Measurements from ENCODE around the gene AUTS2. TPM values are rescaled to one million over a fixed set of nuclear protein-coding genes. Genes with fewer than 3 reads are reported as not detected.

The AUTS2 gene
- total and polyA plus RNA-seq, 4 donors = 4.9 to 24.4 (median 7.0) TPM

DNA sequence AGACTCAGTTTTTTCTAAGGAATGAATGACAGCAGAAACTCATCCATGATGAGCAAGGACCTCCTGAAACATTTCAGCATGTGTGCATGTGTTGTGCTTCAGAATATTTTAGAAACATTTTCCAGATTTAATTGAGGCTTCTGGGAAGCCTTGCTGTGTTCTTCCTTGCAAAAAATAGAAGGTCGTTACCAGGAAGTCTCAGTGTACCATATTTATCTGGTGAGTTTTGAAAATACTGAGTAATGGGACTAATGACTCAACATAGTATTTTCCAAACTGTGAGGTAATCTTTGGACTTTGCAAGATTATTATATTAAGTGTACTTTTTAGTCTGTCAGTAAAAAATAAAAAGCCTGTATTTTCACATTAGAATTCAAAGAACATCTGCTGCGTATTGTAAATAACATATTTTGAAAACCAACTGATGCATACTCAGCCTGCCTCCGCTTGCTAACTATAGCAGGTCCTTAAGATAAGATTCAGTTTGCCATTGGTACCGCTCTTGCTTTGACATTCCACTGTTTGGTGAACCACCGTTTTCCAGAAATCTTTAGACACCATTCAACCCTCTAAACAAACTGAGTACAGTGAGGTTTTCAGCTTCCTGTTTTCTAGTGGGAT, 794.1 kb downstream of the AUTS2 start:
- no peaks in the 10 kb centered on the region for H3K9me3 ChIP-seq (ENCODE audit: control insufficient read depth in 4 of 4, low read length in 3 of 4)
- DNase-seq (ENCODE audit: low spot score) = no peak
- no peak overlapping the region for H3K9ac ChIP-seq (ENCODE audit: low read depth in 1 of 2, low read length in 2 of 2)
- no peaks in the 10 kb centered on the region for H3K27me3 ChIP-seq (ENCODE audit: control insufficient read depth in 4 of 4, insufficient read depth in 4 of 4, low read length in 3 of 4)
- H3K27ac ChIP-seq (ENCODE audit: low read depth in 1 of 2, low read length in 2 of 2) = no peak overlapping the region
- no peaks in the 10 kb centered on the region for H3K4me1 ChIP-seq (ENCODE audit: control insufficient read depth in 4 of 4, insufficient read depth in 4 of 4, low read length in 3 of 4)
- H3K36me3 ChIP-seq (ENCODE audit: control insufficient read depth in 4 of 4, insufficient read depth in 3 of 4, low read depth in 1 of 4, low read length in 3 of 4) = no peaks in the 10 kb centered on the region
- 84% methylated on average over 5 of the region's 5 CpGs for WGBS
- TF ChIP-seq JUND (IDR thresholded peaks at IDR 0.05) = no peak
- TF ChIP-seq, protein P1, sequence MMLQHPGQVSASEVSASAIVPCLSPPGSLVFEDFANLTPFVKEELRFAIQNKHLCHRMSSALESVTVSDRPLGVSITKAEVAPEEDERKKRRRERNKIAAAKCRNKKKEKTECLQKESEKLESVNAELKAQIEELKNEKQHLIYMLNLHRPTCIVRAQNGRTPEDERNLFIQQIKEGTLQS (IDR thresholded peaks at IDR 0.05) = no peak
- no peak overlapping the region for H3K4me3 ChIP-seq (ENCODE audit: low read depth in 1 of 3, low read length in 3 of 3)

DNA sequence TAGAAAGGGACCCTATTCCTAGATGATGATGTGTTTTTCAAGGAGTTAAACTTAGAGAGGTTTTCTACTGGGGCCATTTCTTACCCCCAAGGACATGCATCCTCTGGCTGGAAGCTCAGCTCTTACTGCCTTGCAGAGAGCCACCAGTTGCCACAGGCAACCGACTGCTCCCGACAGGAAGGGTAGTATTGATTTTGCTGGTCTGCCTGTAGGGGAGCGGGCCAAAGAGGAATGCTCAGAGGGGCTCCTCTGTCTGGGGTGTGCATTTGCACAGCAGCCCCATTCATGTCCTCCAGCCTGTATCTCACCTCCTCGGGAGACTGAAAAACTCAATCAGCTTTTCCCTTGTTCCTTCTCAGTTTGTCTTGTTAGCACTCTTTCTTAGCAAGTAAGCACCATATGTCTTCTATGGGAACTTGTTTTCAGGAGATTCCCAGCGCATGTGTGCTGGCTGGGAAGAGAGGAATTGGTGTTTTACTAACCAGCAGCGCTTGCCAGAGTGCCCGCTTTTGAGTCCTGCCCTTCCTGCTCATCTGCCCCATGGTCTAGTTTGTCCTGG, 794.7 kb downstream of the AUTS2 start:
- no peaks in the 10 kb centered on the region for H3K27me3 ChIP-seq (ENCODE audit: control insufficient read depth in 4 of 4, insufficient read depth in 4 of 4, low read length in 3 of 4)
- H3K9me3 ChIP-seq (ENCODE audit: control insufficient read depth in 4 of 4, low read length in 3 of 4) = no peaks in the 10 kb centered on the region
- 67% methylated on average over 7 of the region's 7 CpGs for WGBS
- DNase-seq (ENCODE audit: low spot score) = no peak
- H3K27ac ChIP-seq (ENCODE audit: low read depth in 1 of 2, low read length in 2 of 2) = no peak overlapping the region
- no peak overlapping the region for H3K4me3 ChIP-seq (ENCODE audit: low read depth in 1 of 3, low read length in 3 of 3)
- H3K4me1 ChIP-seq (ENCODE audit: control insufficient read depth in 4 of 4, insufficient read depth in 4 of 4, low read length in 3 of 4) = no peaks in the 10 kb centered on the region
- H3K36me3 ChIP-seq (ENCODE audit: control insufficient read depth in 4 of 4, insufficient read depth in 3 of 4, low read depth in 1 of 4, low read length in 3 of 4) = no peaks in the 10 kb centered on the region
- TF ChIP-seq JUND (IDR thresholded peaks at IDR 0.05) (no peak), RAD21 (IDR thresholded peaks at IDR 0.05) (no peak), RXRA (IDR thresholded peaks at IDR 0.05) (no peak), YY1 (IDR thresholded peaks at IDR 0.05) (no peak)
- TF ChIP-seq, protein P1 (IDR thresholded peaks at IDR 0.05) = no peak
- no peak overlapping the region for H3K9ac ChIP-seq (ENCODE audit: low read depth in 1 of 2, low read length in 2 of 2)

DNA sequence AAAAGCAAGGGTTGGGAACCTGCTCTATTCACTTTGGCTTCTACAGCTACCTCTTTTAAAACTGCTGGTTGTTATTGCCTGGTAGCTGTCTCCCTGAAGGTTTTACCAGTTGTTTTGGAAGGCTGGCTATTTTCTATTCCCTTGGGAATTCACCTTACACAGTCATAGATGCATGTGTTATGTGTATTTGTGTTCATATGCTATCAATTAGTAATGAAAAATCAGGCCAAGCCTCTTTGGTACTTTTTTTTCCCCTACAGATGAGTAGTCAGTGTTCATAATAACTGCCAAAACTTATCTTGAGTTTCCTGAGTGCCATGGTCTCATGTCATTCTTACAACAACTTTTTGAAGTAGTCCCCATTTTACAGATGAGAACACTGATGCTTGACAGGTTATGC, 795.7 kb downstream of the AUTS2 start:
- H3K27me3 ChIP-seq (ENCODE audit: control insufficient read depth in 4 of 4, insufficient read depth in 4 of 4, low read length in 3 of 4) = no peaks in the 10 kb centered on the region
- H3K4me1 ChIP-seq (ENCODE audit: control insufficient read depth in 4 of 4, insufficient read depth in 4 of 4, low read length in 3 of 4) = no peaks in the 10 kb centered on the region
- TF ChIP-seq, protein P2, sequence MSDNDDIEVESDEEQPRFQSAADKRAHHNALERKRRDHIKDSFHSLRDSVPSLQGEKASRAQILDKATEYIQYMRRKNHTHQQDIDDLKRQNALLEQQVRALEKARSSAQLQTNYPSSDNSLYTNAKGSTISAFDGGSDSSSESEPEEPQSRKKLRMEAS (IDR thresholded peaks at IDR 0.05) = no peak
- TF ChIP-seq, protein P3, sequence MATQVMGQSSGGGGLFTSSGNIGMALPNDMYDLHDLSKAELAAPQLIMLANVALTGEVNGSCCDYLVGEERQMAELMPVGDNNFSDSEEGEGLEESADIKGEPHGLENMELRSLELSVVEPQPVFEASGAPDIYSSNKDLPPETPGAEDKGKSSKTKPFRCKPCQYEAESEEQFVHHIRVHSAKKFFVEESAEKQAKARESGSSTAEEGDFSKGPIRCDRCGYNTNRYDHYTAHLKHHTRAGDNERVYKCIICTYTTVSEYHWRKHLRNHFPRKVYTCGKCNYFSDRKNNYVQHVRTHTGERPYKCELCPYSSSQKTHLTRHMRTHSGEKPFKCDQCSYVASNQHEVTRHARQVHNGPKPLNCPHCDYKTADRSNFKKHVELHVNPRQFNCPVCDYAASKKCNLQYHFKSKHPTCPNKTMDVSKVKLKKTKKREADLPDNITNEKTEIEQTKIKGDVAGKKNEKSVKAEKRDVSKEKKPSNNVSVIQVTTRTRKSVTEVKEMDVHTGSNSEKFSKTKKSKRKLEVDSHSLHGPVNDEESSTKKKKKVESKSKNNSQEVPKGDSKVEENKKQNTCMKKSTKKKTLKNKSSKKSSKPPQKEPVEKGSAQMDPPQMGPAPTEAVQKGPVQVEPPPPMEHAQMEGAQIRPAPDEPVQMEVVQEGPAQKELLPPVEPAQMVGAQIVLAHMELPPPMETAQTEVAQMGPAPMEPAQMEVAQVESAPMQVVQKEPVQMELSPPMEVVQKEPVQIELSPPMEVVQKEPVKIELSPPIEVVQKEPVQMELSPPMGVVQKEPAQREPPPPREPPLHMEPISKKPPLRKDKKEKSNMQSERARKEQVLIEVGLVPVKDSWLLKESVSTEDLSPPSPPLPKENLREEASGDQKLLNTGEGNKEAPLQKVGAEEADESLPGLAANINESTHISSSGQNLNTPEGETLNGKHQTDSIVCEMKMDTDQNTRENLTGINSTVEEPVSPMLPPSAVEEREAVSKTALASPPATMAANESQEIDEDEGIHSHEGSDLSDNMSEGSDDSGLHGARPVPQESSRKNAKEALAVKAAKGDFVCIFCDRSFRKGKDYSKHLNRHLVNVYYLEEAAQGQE (IDR thresholded peaks at IDR 0.05) = no peak
- no peak for TF ChIP-seq FOXA1 (IDR thresholded peaks at IDR 0.05)
- TF ChIP-seq SP1 (IDR thresholded peaks at IDR 0.05) = no peak
- no peak for TF ChIP-seq TAF1 (conservative IDR thresholded peaks at IDR 0.05)
- no peak for TF ChIP-seq RXRA (IDR thresholded peaks at IDR 0.05)
- TF ChIP-seq RAD21 (IDR thresholded peaks at IDR 0.05) = no peak
- TF ChIP-seq JUND (IDR thresholded peaks at IDR 0.05) = no peak
- TF ChIP-seq FOXA2 (IDR thresholded peaks at IDR 0.05) = no peak
- no peak for TF ChIP-seq YY1 (IDR thresholded peaks at IDR 0.05)
- no peak overlapping the region for H3K27ac ChIP-seq (ENCODE audit: low read depth in 1 of 2, low read length in 2 of 2)
- H3K36me3 ChIP-seq (ENCODE audit: control insufficient read depth in 4 of 4, insufficient read depth in 3 of 4, low read depth in 1 of 4, low read length in 3 of 4) = no peaks in the 10 kb centered on the region
- no peak overlapping the region for H3K9ac ChIP-seq (ENCODE audit: low read depth in 1 of 2, low read length in 2 of 2)
- H3K9me3 ChIP-seq (ENCODE audit: control insufficient read depth in 4 of 4, low read length in 3 of 4) = no peaks in the 10 kb centered on the region
- DNase-seq (ENCODE audit: low spot score) = no peak
- H3K4me3 ChIP-seq (ENCODE audit: low read depth in 1 of 3, low read length in 3 of 3) = no peak overlapping the region
